ENCODE results near the gene CCDC77.

GRCh38 chr12:480831-481816, 79.7 kb downstream of the CCDC77 start:
- TF ChIP-seq EZH2 (IDR thresholded peaks at IDR 0.05) (no peak), POLR2AphosphoS5 (IDR thresholded peaks at IDR 0.05; ENCODE audit: borderline replicate concordance, low read depth, low read length) (no peak)
